Neural cell (in vitro differentiated cells): ENCODE data around the gene PTPN13.

Experiments used
- CTCF ChIP-seq: fragments of 450-650 bp; IDR thresholded peaks from 2 replicates; pipeline ENCODE4 v1.5.1; 2014; ENCODE audit warnings: antibody characterized with exemption, mild to moderate bottlenecking, moderate library complexity; ENCODE audit not compliant: poor library complexity, severe bottlenecking
- EZH2 ChIP-seq: fragments of 200-600, 300-800 bp; shearing (Covaris generic), sonication (generic); IDR thresholded peaks from 2 replicates; pipeline ENCODE4 v1.6.1; 2014; ENCODE audit warnings: antibody characterized with exemption, low read length, borderline replicate concordance, mild to moderate bottlenecking; ENCODE audit not compliant: insufficient read depth, poor library complexity, severe bottlenecking
- SMC3 ChIP-seq: fragments of 450-650 bp; conservative IDR thresholded peaks from 2 replicates; pipeline ENCODE4 v1.6.1; 2014; ENCODE audit warnings: antibody characterized with exemption, mild to moderate bottlenecking, moderate library complexity; ENCODE audit not compliant: poor library complexity

- TF ChIP-seq SMC3 = no peak
- no peak for TF ChIP-seq EZH2
- TF ChIP-seq CTCF = no peak
Observed at GRCh38 chr4:86614865-86615264, 20.8 kb downstream of the PTPN13 start.
